Measurements from ENCODE around the gene OAF.

OAF gene

GRCh38 chr11:120205596-120206161 is 5.2 kb upstream of the OAF start:
- DNase-seq: no peak

- no peak for DNase-seq
Observed at GRCh38 chr11:120207512-120207911, 3.3 kb upstream of the OAF start.

DNA sequence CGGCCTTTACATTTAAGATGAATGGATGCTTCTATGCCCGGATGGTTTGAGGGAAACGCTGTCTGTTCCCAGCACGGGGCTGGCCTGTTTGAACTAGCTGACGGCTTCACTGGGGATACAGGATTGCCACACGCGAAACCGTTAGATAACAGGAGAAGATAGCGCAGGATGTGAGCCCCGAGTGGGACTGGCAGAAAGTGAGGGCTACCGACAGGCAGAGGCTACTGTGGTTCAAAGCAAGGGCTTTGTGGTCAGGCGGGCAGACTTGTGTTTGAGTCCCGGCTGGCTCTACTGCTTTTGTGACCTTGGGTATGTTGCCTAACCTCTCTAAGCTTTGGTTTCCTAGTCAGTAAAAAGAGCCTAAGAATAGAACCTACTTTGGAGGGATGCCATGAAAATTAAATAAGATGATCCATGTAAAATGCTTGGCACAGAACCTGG is 2.8 kb upstream of the OAF start:
- no peak for DNase-seq

GRCh38 chr11:120208777-120209176 is 2.1 kb upstream of the OAF start:
- no peak for DNase-seq

DNA sequence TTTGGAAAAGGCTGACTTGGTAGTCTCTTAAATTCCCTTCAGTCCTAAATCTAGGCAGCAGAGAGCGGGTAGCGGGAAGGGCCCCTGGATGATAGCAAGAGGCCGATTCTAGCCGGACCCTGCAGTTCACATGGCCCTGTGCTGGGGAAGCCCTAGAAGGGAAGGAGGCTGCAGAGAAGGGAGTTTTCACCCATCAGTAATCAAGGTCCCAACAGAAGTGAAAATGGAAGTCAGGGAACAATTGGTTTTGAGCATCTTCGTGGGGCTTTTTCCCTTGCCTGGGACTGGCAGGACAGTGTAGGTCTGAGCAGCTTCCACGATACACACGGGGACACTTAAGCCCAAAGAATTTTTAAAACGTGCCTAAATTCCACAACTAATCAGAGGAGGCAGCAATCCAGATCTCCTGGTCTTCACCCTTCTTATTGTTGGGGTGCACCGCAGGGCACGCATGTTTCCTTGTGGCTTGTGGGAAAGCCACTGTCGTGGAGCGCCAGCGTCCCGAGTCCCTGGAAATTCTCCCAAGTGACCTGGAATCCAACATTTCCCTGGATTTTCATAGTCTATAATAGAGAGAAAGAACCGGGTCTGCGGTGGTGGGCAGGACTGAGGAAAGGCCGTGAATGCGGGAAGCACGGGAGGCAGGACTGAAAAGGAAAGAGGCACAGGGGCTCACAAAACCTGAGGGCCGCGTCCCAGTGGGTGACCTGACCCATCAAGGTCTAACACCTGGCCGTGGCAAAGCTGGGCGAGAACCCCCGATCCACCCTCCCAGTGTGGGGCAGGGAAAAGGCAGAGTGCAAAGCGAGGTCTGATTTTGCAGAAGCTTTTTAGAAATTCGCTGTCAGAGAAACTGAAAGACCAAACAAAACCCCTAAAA is 846 bp upstream of the OAF start:
- DNase-seq: no peak

DNA sequence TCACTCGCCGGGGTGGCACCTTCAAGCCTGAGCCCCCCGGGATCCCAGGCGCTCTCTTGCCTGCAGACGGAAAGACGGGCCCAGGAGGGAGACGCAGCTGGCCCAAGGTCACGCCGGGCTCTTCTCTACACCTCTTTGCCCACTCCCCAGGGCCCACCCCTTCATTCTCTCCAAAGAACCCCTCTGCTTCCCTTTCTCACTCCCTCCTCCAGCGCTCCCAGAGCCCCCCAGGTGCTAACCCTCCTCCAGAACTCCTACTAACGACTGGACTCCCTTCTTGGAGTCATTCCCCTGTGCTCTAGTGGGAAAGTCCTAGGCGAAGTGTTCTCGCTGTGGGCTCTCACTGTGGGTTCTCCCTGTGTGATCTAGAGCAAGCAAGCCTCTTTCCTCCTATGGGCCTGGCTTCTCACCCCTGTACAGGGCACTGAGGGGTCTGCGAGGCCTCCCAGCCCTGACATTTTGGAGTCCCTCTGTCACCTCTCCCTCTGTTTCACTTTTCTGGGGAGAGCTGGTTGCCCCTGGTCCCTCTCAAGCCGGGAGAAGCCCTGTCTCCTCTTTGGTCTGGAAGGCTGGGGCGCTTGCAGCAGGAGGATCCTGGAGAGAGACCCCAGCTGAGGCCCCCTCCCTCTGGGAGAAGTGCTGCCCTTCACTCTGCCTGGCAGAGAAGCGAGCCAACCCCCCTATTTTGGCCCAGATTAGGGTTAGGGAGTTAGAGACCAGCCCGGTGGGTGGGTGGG is 858 bp downstream of the OAF start:
- DNase-seq: no peak

- no peak for DNase-seq
Observed at GRCh38 chr11:120212259-120212878, 1.5 kb downstream of the OAF start.

DNA sequence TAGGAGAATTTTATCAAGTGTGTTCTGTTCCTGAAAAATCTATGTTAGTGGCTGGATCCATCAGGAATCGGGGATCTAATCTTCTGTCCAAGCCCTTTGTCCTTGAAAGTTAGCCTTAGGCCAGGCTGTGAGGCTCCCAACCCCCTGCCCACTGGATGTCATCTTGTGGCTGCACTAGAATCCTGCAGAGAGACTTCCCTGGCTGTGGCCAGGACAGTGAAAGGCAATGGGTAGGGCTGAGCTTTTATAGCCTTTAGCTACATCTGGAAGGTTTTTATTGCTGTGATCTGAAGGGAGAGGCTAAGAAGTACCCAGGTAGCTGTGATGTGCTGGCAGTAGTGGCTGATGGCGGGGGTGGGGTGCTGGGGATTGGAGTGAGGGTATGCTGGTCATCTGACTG is 2.1 kb downstream of the OAF start:
- no peak for DNase-seq

GRCh38 chr11:120214581-120214980 is 3.7 kb downstream of the OAF start:
- no peak for DNase-seq

DNA sequence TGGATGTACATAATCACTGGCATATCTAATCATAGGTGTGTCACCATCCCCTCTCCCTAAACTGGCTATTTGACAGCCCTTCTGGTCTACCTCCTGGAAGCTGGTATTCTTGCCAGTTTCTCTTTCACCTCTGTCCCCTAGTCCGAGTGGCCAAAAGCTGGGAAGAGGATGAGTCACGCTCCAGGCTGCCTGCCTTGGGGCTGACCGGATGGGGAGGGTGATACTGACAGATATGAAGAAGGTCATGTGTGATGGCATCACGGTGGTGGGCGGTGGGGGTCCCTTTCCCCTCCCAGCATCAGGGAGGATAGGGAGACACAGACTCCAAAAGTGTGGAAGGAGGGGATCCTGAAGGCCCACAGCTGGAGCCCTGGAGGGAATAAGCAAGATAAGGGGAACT is 4.8 kb downstream of the OAF start:
- no peak for DNase-seq

- DNase-seq: no peak
Observed at GRCh38 chr11:120216426-120217102, 5.7 kb downstream of the OAF start.

- no peak for DNase-seq
Observed at GRCh38 chr11:120217526-120217925, 6.7 kb downstream of the OAF start.

DNA sequence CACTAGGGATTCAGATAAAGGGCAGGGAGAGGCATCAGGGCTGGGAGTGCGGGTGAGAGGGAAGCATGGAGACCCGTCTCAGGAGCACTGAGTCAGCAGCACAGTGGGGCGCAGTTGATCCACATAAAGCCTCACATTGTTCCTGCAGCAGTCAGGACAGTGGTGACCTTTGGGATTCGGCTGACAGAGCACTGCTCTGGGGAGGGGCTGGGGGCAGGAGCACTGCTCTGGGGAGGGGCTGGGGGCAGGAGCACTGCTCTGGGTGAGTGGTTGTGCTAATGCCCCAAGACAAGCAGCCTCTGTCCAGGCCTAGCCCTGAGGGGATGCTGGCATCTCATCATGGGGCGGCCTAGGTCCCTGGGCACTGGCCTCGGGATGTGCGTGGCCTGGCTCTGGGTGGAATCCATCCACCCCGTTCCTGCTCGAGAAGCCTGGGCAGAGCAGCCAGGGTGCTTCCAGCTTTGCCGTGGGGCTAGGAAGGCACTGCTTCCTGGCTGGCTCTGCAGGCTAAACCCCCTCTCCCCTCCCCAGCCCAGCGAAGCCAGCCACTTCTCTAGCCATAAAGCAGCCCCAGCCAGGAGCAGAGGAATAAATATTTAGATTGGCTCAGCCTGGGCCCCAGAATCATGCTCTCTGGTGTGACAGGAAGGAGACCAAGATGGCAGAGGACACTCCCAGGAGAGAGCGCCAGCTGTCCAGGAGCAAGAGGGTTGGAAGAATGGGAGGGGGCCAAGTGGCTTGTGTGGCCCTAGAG is 7.3 kb downstream of the OAF start:
- no peak for DNase-seq

DNA sequence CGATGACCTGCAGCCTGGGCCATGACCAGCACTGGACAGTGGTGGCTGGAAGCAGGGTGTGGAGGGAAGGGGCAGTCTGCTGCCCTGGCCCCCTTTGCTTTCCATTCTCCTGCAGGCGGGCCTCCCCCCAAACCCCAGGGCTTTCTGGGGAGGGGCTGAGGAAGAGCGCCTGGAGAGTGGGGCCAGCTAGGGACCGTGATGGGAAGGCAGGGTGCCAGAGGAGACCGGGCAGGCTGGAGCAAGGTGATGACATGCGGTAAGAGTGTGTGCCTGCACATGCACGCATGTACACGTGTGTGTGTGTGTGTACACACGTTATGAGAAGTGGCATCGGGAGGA is 7.8 kb downstream of the OAF start:
- no peak for DNase-seq

DNA sequence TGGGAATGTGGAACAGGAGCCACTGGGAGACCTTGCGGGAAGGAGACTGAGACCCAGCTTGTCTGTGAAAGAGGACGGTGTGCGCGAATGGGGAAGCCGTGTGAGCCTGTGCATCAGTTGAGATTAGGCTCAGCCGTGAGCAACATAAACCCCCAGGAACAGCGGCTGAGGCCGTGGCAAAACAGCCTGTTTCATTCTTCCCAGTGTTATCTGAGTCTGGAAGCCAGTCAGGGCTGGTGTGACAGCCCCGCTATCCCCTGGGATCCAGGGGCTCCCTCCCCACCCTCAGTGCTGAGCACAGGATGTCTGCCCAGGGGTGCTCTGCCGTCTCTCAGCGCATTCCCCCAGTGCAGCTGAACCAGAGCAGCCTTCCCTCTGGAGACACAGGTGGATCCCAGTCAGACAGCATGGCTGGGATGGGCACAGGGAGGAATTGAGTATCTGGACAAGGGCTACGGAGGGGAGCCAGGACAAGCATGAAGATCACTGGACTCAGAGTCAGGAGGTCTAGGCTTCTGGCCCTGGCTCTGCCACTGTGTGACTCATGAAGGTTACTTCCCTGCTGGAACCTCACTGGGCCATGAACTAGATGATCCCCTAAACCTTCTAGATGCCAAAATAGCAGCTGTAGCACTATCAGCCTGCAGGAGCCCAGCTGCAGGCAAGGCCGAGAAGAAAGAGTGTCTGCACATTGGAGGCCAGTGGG is 8.6 kb downstream of the OAF start:
- DNase-seq: no peak

- DNase-seq: no peak
Observed at GRCh38 chr11:120219938-120220746, 9.3 kb downstream of the OAF start.

GRCh38 chr11:120220747-120221037 is 9.9 kb downstream of the OAF start:
- DNase-seq: no peak

DNA sequence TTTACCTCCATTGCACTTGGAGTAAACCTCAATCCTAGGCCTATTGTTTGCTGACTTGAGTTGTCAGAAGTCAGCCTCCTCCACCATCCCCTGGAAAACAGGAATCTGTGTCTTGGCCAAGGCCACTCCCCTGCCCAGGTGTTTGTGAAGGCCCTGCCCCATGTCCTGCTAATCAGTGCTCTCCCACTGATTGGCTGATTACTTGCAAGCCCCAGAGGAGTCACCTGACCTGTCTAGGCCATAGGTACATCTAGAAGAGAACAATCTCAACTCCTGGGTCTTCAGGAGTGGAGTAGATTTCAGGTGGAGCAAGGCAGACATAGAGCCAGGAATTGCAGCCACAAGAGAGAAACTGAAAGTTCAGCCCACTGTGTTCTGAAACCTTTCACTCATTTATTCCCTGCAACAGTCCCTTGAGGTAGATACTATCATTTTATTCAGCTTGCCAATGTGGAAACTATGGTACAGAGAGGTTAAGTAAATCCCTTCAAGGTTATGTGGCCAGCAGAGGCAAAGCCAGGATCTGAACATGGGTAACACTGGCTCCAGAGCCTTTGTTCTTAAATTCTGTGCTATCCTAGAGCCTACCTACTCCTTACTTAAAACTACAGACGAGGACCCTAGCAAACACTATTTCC is 10.4 kb downstream of the OAF start:
- DNase-seq: no peak

DNA sequence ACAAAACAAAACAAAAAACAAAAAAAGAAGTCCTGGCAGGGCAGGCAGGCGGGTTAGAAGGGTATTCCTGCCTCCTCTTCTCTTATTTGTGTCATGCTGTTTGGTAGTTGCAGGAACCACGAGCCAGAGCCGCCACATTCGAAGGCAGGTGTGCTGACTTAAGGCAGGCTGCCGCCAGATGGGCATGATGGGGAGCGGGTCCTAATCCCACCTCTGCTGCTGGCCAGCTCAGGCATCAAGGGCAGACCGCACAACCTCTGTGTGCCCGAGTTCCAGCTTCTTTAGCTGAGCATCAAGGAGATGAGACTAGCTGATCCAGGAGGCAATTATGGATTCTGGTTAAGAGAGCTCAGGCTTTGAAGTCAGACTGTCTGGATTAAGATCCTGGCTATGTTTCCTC is 12.1 kb downstream of the OAF start:
- no peak for DNase-seq

- no peak for DNase-seq
Observed at GRCh38 chr11:120223793-120224192, 13.0 kb downstream of the OAF start.

Measured in T-helper 2 cell (primary cell).